GDM1 (cell line): ENCODE measurements around the gene SRP19.
"Not testable (repeated sequence)": the region's sequence is repeated elsewhere in the genome, so short reads cannot be mapped to it uniquely, and the experiment has no call there.

Experiments
- DNase-seq: peaks from one replicate; lab custom pipeline; 2025; lab: John Stamatoyannopoulos, UW

The SRP19 gene

GRCh38 chr5:112870966-112871365 lies 9.9 kb downstream of the SRP19 start:
- no peak for DNase-seq

DNA sequence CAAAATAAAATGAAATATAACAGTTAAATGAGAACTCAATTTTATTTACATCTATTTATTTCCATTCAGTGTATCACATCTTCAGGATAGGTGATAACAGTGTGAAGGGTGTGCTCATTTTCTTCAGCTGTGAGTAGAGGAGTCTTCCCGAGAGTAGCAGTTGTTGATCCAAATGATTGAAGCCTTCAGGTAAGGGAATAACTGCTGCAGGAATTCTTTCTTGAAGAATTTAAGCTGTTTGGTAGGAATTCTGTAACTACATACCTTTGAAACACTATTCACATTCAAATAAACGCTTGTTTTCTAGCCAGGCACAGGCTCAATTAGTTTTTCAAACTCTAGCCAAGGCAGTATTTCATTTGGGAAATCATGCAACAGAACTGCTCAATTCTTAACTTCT lies 15.3 kb downstream of the SRP19 start:
- no peak for DNase-seq

GRCh38 chr5:112878101-112878500 lies 17.0 kb downstream of the SRP19 start:
- DNase-seq: no peak

- DNase-seq: no peak
These were observed 17.7 kb downstream of the SRP19 start for GRCh38 chr5:112878760-112879159.

- DNase-seq: no peak
These were observed 19.3 kb downstream of the SRP19 start for GRCh38 chr5:112880219-112880964.

- no peak for DNase-seq
These were observed 22.1 kb downstream of the SRP19 start for GRCh38 chr5:112883192-112883591.

DNA sequence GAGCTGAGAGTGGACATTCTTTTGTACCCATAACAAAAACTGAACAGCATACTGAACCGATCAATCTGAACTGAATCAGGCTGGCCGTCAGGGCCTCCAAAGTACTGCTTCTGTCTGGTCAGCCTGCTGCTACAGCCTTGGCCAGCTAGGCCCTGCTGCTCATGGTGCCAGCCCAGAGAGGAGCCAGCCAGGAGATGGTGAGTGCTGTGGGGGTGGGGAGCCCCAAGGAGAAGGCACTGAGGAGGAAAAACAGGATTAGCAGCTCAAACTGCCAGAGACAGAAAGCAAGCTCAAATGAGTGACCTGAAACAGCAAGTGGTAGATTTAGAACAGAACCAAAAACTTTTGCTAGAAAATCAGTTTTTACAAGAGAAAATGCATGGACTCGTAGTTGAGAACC lies 23.9 kb downstream of the SRP19 start:
- no peak for DNase-seq

DNA sequence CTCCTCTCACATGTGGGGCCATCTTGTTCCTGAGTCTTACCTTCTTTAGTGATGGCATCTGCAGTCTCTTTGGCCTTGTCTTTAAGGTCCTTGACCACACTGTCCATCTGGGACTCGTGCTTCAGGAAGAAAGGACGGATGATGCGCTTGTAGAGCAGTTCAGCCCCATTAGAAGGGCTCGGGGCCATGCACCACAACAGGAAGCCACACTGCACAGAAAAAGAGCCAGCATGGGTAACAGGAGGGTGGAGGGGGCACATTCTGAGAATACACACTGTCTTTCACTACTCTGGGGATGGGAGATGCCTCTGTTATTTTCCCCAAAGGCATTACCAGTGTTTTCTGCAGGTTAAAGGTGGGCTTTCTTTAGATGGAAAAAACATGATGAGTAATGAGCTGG lies 25.9 kb downstream of the SRP19 start:
- DNase-seq: no peak

DNA sequence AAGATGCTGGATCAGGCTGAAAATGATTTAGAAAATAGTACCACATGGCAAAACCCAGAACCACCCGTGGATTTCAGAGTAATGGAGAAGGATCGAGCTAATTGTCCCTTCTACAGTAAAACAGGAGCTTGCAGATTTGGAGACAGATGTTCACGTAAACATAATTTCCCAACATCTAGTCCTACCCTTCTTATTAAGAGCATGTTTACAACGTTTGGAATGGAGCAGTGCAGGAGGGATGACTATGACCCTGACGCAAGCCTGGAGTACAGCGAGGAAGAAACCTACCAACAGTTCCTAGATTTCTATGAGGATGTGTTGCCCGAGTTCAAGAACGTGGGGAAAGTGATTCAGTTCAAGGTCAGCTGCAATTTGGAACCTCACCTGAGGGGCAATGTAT lies 31.0 kb downstream of the SRP19 start:
- DNase-seq: not testable (repeated sequence)

DNA sequence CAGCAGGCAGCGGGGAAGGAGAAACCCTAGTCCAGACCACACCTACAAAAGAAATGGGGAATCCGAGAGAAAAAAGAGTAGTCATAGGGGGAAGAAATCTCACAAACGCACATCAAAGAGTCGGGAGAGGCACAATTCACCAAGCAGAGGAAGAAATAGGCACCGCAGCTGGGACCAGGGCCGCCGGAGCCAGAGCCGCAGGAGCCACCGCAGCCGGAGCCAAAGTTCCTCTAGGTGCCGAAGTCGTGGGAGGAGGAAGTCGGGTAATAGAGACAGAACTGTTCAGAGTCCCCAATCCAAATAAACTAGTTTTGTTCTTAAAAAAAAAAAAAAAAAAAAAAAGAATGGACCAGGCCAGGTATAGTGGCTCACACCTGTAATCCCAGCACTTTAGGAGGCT lies 31.7 kb downstream of the SRP19 start:
- DNase-seq: no peak

GRCh38 chr5:112895682-112896081 lies 34.6 kb downstream of the SRP19 start:
- DNase-seq: no peak

DNA sequence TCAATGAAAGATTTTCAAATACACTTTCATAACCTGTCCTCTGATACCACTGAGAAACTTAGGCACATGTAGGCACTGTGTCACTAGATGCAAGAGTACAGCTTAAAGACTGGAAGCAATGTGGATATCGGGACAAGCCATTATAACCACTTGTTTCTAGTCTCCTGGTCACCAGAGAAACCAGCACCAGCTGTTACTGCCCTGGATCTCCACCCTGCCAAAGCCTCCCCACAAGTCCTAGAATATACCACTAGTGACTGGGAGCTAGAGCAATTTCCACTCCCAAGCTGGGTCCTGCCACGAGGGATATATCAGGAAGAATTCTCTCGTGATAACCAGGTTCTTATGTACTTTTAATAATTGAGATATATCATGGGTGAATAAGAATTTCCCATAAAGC lies 41.5 kb downstream of the SRP19 start:
- no peak for DNase-seq

DNA sequence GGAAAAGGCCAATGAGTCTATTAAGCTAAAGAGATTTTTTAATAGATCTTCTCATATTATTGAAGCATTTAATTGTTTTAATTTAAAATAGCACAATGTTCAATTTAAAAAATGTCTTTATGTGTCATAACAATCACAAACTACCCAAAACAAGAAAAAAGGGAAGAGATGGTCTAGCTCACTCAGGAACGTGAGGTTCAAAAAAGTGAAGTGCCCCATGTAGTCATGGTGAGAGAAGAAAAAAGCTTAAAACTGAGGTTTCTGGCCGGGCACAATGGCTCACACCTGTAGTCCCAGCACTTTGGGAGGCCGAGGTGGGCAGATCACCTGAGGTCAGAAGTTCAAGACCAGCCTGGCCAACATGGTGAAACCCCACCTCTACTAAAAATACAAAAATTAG lies 43.9 kb downstream of the SRP19 start:
- not testable (repeated sequence) for DNase-seq

DNA sequence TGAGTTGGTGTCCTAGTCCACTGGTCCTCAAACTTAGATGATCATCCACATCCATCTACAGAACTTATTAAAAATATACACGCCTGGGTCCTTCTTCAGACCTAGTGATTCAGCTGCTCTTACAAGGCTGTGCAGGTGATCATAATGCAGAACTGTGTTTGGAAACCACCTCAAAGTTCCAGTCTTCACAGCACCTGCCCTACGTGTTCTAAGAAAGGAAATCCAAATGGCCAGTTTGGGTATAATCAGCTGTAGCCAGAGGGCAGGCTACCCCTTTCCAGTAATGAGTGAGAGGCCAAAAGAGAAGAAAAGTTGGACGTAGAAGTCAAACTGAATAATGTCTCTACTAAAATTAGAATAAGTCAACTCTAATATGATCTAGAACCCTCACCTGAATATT lies 45.5 kb downstream of the SRP19 start:
- no peak for DNase-seq

DNA sequence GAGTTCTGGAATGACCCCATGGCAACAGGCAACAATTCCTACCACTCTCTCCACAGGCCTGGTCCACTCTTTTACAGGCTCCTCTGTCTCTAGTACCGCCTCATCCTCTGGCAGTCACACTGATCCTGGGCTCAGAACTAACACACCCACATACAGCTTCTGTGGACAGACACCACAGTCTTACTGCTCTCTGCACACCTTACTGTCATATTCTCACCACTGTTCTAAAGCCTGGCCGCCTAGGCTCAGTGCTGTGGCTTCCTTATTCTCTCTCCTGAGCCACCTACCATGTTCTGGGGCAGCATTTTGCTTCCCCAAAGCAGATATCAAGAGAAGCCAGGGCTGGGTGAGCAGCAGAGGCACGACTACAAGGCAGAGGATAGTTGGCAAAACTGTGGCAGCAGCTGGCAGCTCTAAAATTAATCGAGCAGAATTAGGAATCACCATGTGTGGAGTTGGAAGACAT lies 46.1 kb downstream of the SRP19 start:
- no peak for DNase-seq

- DNase-seq: no peak
These were observed 47.8 kb downstream of the SRP19 start for GRCh38 chr5:112908854-112909253.

GRCh38 chr5:112910529-112910928 lies 49.4 kb downstream of the SRP19 start:
- DNase-seq: no peak

- DNase-seq: no peak
These were observed 53.5 kb downstream of the SRP19 start for GRCh38 chr5:112914584-112914983.

DNA sequence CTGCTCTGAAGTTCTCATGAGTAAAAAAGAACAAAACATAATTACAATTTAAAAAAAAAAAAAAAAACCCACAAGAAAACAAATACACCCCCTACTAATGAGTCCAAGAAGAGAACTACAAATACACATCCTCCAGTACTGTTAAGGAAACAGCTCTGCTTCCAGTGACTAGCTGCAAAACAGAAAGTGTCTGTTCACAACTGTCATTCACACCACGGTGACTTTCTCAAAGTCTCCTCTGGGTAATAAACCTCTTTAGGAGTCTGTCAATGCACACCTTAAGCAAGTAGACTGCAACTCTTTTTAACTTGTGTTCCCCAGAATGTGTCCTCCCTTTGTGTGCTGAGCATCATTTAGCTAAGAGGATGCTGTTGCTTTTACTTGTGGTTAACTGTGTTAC lies 54.7 kb downstream of the SRP19 start:
- no peak for DNase-seq

DNA sequence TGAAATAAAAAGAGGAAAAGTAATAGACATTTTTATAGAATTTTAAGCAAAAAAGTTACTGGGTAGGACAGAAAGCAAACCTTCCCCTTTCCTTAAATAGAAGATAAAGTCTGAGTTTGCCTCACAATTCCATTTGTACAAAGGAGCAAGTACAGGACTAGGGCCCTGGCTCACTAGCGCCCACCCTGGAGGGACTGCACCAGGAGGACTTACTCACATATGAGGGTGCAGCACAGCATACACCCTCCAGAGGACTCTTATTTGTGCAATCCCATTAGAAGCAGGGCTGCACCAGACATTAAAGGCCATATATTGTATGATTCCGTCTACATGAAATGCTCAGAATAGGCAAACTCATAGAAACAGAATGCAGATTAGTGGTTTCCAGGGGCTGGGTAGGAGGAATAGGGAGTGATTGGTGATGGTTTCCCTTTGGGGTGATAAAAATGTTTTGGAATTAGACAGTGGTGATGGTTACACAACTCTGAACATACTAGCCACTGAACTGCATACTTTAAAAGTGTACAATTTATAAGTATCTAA lies 56.4 kb downstream of the SRP19 start:
- DNase-seq: no peak

DNA sequence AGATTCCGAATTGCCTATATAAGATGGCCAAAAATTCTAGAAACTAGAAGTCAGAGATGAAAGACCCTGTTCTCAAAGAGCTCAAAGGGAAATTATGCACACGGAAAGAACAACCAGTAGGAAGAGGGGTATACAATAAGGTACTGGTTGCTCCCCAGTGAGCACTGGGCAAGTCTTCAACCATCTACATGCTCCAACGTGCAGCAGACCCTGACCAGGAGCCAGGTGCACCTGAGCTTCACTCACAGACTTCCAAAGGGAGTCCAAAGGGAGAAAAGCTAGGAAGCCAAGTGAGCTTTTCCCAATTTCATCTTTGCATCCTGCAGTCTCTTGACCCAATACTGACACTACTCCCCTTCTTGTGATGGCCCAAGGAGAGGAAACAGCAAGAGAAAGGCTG lies 57.0 kb downstream of the SRP19 start:
- DNase-seq: no peak

GRCh38 chr5:112918679-112919078 lies 57.6 kb downstream of the SRP19 start:
- no peak for DNase-seq
